Testis (tissue), 2 donors: ENCODE results near the gene MUCL1.

ENCODE experiments used
- POLR2A ChIP-seq: fragments of 450-650 bp; IDR thresholded peaks from one replicate; pipeline ENCODE4 v1.6.1; 2017; ENCODE audit warnings: antibody characterized with exemption, mild to moderate bottlenecking, moderate library complexity
- TF ChIP-seq, protein P1 (sequence below), 3 experiments: fragments of 450-650 bp in 2 of 3; fragments of 200-600 bp in 1 of 3; sonication (generic) in 1 of 3; IDR thresholded peaks; one replicate each; pipeline ENCODE4 v1.5.1; 2016 to 2019; ENCODE audit warnings: antibody characterized with exemption in 3 of 3, mild to moderate bottlenecking in 2 of 3, moderate library complexity in 1 of 3

GRCh38 chr12:54861927-54862326, 7.6 kb downstream of the MUCL1 start:
- TF ChIP-seq, protein P1, sequence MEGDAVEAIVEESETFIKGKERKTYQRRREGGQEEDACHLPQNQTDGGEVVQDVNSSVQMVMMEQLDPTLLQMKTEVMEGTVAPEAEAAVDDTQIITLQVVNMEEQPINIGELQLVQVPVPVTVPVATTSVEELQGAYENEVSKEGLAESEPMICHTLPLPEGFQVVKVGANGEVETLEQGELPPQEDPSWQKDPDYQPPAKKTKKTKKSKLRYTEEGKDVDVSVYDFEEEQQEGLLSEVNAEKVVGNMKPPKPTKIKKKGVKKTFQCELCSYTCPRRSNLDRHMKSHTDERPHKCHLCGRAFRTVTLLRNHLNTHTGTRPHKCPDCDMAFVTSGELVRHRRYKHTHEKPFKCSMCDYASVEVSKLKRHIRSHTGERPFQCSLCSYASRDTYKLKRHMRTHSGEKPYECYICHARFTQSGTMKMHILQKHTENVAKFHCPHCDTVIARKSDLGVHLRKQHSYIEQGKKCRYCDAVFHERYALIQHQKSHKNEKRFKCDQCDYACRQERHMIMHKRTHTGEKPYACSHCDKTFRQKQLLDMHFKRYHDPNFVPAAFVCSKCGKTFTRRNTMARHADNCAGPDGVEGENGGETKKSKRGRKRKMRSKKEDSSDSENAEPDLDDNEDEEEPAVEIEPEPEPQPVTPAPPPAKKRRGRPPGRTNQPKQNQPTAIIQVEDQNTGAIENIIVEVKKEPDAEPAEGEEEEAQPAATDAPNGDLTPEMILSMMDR (IDR thresholded peaks at IDR 0.05) = no peak
- TF ChIP-seq POLR2A = no peak
